Hepatocyte (in vitro differentiated cells): ENCODE measurements around the gene SCGN. TPM values are rescaled to one million over a fixed set of nuclear protein-coding genes. Genes with fewer than 3 reads are reported as not detected.

ENCODE experiments used
- DNase-seq: peaks from one replicate; pipeline ENCODE4 v3.0.0-alpha.2; 2016; ENCODE audit warnings: low spot score
- H2AFZ ChIP-seq: fragments of 200-600 bp; sonication (generic); 2 replicates; pipeline ENCODE4 v1.6.0; 2016; ENCODE audit warnings: antibody characterized with exemption, mild to moderate bottlenecking
- H3K27ac ChIP-seq: fragments of 200-600 bp; sonication (generic); 2 replicates; pipeline ENCODE4 v1.5.1; 2016; ENCODE audit warnings: mild to moderate bottlenecking
- H3K27me3 ChIP-seq: fragments of 200-600 bp; sonication (generic); 2 replicates; pipeline ENCODE4 v1.6.1; 2016
- H3K36me3 ChIP-seq: fragments of 200-600 bp; sonication (generic); replicated peaks from 2 replicates; pipeline ENCODE4 v1.5.1; 2016; ENCODE audit warnings: low read depth; ENCODE audit not compliant: insufficient read depth
- H3K4me1 ChIP-seq: fragments of 200-600 bp; sonication (generic); 2 replicates; pipeline ENCODE4 v1.5.1; 2016; ENCODE audit warnings: mild to moderate bottlenecking, moderate library complexity; ENCODE audit not compliant: insufficient read depth
- H3K4me2 ChIP-seq: fragments of 200-600 bp; sonication (generic); 2 replicates; pipeline ENCODE4 v1.6.0; 2016
- H3K4me3 ChIP-seq: fragments of 200-600 bp; sonication (generic); 2 replicates; pipeline ENCODE4 v1.5.1; 2016; ENCODE audit warnings: mild to moderate bottlenecking
- H3K79me2 ChIP-seq: fragments of 200-600 bp; sonication (generic); 2 replicates; pipeline ENCODE4 v1.6.0; 2017; ENCODE audit warnings: mild to moderate bottlenecking
- H3K9me2 ChIP-seq: fragments of 200-600 bp; sonication (generic); replicated peaks from 2 replicates; pipeline ENCODE4 v1.6.0; 2017; ENCODE audit warnings: mild to moderate bottlenecking; ENCODE audit not compliant: insufficient read depth
- H3K9me3 ChIP-seq: fragments of 200-600 bp; sonication (generic); 2 replicates; pipeline ENCODE4 v1.5.1; 2016; ENCODE audit warnings: low read depth, mild to moderate bottlenecking
- H4K20me1 ChIP-seq: fragments of 200-600 bp; sonication (generic); 2 replicates; pipeline ENCODE4 v1.6.0; 2016; ENCODE audit warnings: mild to moderate bottlenecking; ENCODE audit not compliant: insufficient read depth, poor library complexity, severe bottlenecking
- EZH2 ChIP-seq: fragments of 200-600 bp; sonication (generic); IDR thresholded peaks from 2 replicates; pipeline ENCODE4 v1.6.1; 2016; ENCODE audit warnings: antibody characterized with exemption, mild to moderate bottlenecking, borderline replicate concordance
- EZH2phosphoT487 ChIP-seq: fragments of 200-600 bp; sonication (generic); IDR thresholded peaks from one replicate; pipeline ENCODE4 v1.6.1; 2018; ENCODE audit warnings: antibody characterized with exemption, mild to moderate bottlenecking, low read depth, moderate library complexity; ENCODE audit not compliant: unreplicated experiment, severe bottlenecking
- WGBS: methylation state at CpG from one replicate; pipeline ENCODE4 v1.1.6; 2016; ENCODE audit warnings: low lambda C conversion rate; ENCODE audit errors: missing lambda C conversion rate; 5-methylcytosine and 5-hydroxymethylcytosine counted together
- polyA plus RNA-seq: library from polyadenylated mRNA; unstranded; fragments of >200 nt; fragmentation: Nextera tagmentation; extraction: Ambion mirVana; gene quantifications from 2 replicates; pipeline ENCODE4 v1.2.1, GENCODE V29; 2016
- total RNA-seq: library from RNA; depleted of rRNA; stranded (reverse); fragments of >200 nt; gene quantifications from 2 replicates; pipeline ENCODE4 v1.2.3, GENCODE V29; 2014
- TF ChIP-seq, protein P1 (sequence below): fragments of 200-600 bp; sonication (generic); IDR thresholded peaks from 2 replicates; pipeline ENCODE4 v1.5.1; 2016; ENCODE audit warnings: antibody characterized with exemption, mild to moderate bottlenecking; ENCODE audit not compliant: poor library complexity

Gene SCGN
- total and polyA plus RNA-seq, 2 experiments from 2014 or later, result 14.2 to 25.9 TPM

DNA sequence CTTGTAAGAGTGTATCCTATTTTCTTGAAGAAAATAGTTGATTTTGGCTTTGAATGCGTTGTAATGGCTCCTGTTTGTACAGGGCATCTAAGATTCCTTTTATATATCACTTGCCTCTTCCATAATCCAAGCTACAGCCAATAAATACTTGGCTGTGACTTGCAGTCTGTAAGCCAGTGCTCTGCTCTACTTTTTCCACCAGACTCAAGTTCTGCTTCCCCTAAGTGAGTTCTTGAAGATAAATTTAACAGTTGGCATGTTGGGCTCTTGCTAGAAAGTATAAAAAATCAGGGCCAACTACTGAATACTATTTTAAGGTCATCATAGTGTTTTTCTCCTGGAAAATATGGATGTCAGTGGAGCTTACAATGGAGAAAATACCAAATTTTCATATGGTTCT is 36.5 kb upstream of the SCGN start:
- Histone ChIP-seq H3K4me3 (no peak overlapping the region), H3K27ac (no peak overlapping the region), H3K9me2 (no peaks in the 10 kb centered on the region), H3K9me3 (no peaks in the 10 kb centered on the region), H4K20me1 (no peaks in the 10 kb centered on the region), H3K79me2 (no peaks in the 10 kb centered on the region), H2AFZ (no peak overlapping the region), H3K36me3 (no peaks in the 10 kb centered on the region), H3K4me1 (no peaks in the 10 kb centered on the region), H3K4me2 (no peak overlapping the region), H3K27me3 (no peaks in the 10 kb centered on the region)
- 94% methylated on average over 1 of the region's 1 CpG for WGBS
- TF ChIP-seq EZH2phosphoT487 (no peak), EZH2 (no peak)
- TF ChIP-seq, protein P1, sequence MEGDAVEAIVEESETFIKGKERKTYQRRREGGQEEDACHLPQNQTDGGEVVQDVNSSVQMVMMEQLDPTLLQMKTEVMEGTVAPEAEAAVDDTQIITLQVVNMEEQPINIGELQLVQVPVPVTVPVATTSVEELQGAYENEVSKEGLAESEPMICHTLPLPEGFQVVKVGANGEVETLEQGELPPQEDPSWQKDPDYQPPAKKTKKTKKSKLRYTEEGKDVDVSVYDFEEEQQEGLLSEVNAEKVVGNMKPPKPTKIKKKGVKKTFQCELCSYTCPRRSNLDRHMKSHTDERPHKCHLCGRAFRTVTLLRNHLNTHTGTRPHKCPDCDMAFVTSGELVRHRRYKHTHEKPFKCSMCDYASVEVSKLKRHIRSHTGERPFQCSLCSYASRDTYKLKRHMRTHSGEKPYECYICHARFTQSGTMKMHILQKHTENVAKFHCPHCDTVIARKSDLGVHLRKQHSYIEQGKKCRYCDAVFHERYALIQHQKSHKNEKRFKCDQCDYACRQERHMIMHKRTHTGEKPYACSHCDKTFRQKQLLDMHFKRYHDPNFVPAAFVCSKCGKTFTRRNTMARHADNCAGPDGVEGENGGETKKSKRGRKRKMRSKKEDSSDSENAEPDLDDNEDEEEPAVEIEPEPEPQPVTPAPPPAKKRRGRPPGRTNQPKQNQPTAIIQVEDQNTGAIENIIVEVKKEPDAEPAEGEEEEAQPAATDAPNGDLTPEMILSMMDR, result no peak
- no peak for DNase-seq

DNA sequence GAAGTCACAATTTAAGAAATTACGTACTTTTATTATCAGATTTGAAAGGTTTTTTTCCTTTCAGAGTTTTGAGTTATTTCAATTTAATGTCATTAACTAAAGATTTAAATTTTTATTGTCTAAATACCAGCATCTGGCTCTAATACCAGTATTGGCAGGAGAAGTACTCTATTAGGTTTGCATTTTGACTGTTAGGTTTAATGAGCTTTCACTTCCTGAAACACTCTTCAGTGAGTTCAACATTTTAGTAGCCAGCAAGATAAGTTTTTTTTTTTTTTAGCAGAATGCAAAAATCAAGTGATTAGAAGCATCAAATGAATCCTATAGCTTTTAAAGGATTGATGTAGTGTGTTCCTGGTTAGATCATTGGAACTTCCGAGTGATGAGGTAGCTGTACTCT is 34.0 kb upstream of the SCGN start:
- H3K27ac ChIP-seq, result no peak overlapping the region
- H3K9me2 ChIP-seq, result no peaks in the 10 kb centered on the region
- H3K36me3 ChIP-seq, result no peaks in the 10 kb centered on the region
- H2AFZ ChIP-seq, result no peak overlapping the region
- H3K79me2 ChIP-seq, result no peaks in the 10 kb centered on the region
- H3K27me3 ChIP-seq, result no peaks in the 10 kb centered on the region
- DNase-seq, result no peak
- WGBS, result 83% methylated on average over 2 of the region's 2 CpGs
- no peaks in the 10 kb centered on the region for H3K9me3 ChIP-seq
- no peak for TF ChIP-seq EZH2phosphoT487
- TF ChIP-seq, protein P1, result no peak
- TF ChIP-seq EZH2, result no peak
- no peak overlapping the region for H3K4me2 ChIP-seq
- no peaks in the 10 kb centered on the region for H3K4me1 ChIP-seq
- no peaks in the 10 kb centered on the region for H4K20me1 ChIP-seq
- H3K4me3 ChIP-seq, result no peak overlapping the region

DNA sequence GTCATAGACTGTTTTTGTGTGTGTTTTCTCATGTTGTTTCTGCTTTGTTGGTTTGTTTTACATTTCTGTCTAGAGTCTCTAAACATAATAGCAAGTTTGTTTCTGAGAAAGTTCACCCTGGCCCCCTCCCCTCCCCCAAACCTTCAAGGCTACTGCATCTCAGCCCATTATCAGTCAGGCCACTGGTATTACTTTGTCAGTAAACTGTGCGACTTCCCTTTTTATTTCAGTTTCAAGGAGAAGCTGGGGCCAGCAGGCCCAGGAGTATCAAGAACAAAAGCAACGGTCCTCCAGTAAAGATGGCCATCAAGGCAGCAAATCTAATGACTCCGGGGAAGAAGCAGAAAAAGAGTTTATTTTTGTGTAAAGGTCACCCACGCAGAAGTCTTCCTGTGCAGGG is 32.8 kb upstream of the SCGN start:
- TF ChIP-seq, protein P1, result no peak
- no peak for TF ChIP-seq EZH2
- TF ChIP-seq EZH2phosphoT487, result no peak
- H4K20me1 ChIP-seq, result no peaks in the 10 kb centered on the region
- H3K36me3 ChIP-seq, result no peaks in the 10 kb centered on the region
- H3K9me3 ChIP-seq, result no peaks in the 10 kb centered on the region
- no peaks in the 10 kb centered on the region for H3K79me2 ChIP-seq
- WGBS, result 82% methylated on average over 4 of the region's 4 CpGs
- no peak overlapping the region for H3K4me3 ChIP-seq
- H3K27me3 ChIP-seq, result no peaks in the 10 kb centered on the region
- no peak overlapping the region for H2AFZ ChIP-seq
- H3K4me2 ChIP-seq, result no peak overlapping the region
- H3K27ac ChIP-seq, result no peak overlapping the region
- DNase-seq, result no peak
- H3K9me2 ChIP-seq, result no peaks in the 10 kb centered on the region
- H3K4me1 ChIP-seq, result no peaks in the 10 kb centered on the region

DNA sequence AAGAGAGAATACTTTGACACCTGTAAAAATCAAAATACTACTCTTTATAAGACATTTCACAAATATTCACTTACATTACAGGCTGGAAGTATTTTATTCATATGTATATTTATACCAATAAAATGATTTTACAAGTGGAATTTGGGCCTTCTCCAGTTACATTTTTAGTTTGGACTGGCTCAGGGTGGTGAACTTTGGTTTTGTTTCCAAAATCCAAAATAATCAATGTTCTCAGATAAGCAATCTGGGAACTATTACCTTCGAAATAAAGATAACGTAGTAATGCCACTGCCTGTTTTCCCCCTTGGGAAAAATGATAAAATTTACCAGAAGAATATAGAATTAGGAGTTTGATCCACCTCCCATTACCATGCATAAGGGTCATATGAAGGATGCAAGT is 31.6 kb upstream of the SCGN start:
- no peak overlapping the region for H3K27ac ChIP-seq
- TF ChIP-seq EZH2, result no peak
- no peak for TF ChIP-seq EZH2phosphoT487
- TF ChIP-seq, protein P1, result no peak
- no peaks in the 10 kb centered on the region for H3K79me2 ChIP-seq
- H3K4me3 ChIP-seq, result no peak overlapping the region
- no peak overlapping the region for H2AFZ ChIP-seq
- no peaks in the 10 kb centered on the region for H3K27me3 ChIP-seq
- H4K20me1 ChIP-seq, result no peaks in the 10 kb centered on the region
- no peaks in the 10 kb centered on the region for H3K9me3 ChIP-seq
- DNase-seq, result no peak
- H3K4me1 ChIP-seq, result no peaks in the 10 kb centered on the region
- H3K4me2 ChIP-seq, result no peak overlapping the region
- H3K36me3 ChIP-seq, result no peaks in the 10 kb centered on the region
- WGBS, result 86% methylated on average over 2 of the region's 2 CpGs
- H3K9me2 ChIP-seq, result no peaks in the 10 kb centered on the region
